ENCODE data around the gene ARHGEF1. TPM values are rescaled to one million over a fixed set of nuclear protein-coding genes. Genes with fewer than 3 reads are reported as not detected.
A peak's percentile ranks its signal among the peaks of the same experiment; 100 is the strongest.

The ARHGEF1 gene
- total RNA-seq, 1 donor from 2014 or later, result 10.9 TPM

GRCh38 chr19:41866284-41866683, 16.7 kb upstream of the ARHGEF1 start:
- Histone ChIP-seq H3K4me3 (no peak overlapping the region), H3K79me2 (ENCODE audit: low read depth) (peaks cover 74% of the 10 kb centered on the region), H3F3A (ENCODE audit: low read depth) (peaks cover 81% of the 10 kb centered on the region), H2AFZ (replicated peaks) (no peak overlapping the region), H4K20me1 (ENCODE audit: low read depth) (peaks cover 96% of the 10 kb centered on the region), H3K27ac (no peak overlapping the region), H3K4me1 (peaks cover 18% of the 10 kb centered on the region), H3K4me2 (no peak overlapping the region), H3K9me3 (ENCODE audit: low read depth) (no peaks in the 10 kb centered on the region), H3K9ac (no peak overlapping the region), H3K27me3 (no peaks in the 10 kb centered on the region), H3K36me3 (peaks cover 17% of the 10 kb centered on the region)
- peaks cover 4% of the 10 kb centered on the region for H3K27me3 Mint-ChIP-seq (ENCODE audit: insufficient read depth, low read depth)
- H3K4me3 Mint-ChIP-seq, result no peak overlapping the region
- H3K27ac Mint-ChIP-seq, result no peak overlapping the region
- DNase-seq (ENCODE audit: low spot score), result no peak
- H3K36me3 Mint-ChIP-seq, result peaks cover 39% of the 10 kb centered on the region
- H3K9me3 Mint-ChIP-seq, result no peaks in the 10 kb centered on the region
- H3K4me1 Mint-ChIP-seq, result peaks cover 18% of the 10 kb centered on the region
- TF ChIP-seq EZH2 (IDR thresholded peaks at IDR 0.05) (no peak), EZH2phosphoT487 (IDR thresholded peaks at IDR 0.05) (no peak)
- TF ChIP-seq, protein P1, sequence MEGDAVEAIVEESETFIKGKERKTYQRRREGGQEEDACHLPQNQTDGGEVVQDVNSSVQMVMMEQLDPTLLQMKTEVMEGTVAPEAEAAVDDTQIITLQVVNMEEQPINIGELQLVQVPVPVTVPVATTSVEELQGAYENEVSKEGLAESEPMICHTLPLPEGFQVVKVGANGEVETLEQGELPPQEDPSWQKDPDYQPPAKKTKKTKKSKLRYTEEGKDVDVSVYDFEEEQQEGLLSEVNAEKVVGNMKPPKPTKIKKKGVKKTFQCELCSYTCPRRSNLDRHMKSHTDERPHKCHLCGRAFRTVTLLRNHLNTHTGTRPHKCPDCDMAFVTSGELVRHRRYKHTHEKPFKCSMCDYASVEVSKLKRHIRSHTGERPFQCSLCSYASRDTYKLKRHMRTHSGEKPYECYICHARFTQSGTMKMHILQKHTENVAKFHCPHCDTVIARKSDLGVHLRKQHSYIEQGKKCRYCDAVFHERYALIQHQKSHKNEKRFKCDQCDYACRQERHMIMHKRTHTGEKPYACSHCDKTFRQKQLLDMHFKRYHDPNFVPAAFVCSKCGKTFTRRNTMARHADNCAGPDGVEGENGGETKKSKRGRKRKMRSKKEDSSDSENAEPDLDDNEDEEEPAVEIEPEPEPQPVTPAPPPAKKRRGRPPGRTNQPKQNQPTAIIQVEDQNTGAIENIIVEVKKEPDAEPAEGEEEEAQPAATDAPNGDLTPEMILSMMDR (IDR thresholded peaks at IDR 0.05), result no peak

DNA sequence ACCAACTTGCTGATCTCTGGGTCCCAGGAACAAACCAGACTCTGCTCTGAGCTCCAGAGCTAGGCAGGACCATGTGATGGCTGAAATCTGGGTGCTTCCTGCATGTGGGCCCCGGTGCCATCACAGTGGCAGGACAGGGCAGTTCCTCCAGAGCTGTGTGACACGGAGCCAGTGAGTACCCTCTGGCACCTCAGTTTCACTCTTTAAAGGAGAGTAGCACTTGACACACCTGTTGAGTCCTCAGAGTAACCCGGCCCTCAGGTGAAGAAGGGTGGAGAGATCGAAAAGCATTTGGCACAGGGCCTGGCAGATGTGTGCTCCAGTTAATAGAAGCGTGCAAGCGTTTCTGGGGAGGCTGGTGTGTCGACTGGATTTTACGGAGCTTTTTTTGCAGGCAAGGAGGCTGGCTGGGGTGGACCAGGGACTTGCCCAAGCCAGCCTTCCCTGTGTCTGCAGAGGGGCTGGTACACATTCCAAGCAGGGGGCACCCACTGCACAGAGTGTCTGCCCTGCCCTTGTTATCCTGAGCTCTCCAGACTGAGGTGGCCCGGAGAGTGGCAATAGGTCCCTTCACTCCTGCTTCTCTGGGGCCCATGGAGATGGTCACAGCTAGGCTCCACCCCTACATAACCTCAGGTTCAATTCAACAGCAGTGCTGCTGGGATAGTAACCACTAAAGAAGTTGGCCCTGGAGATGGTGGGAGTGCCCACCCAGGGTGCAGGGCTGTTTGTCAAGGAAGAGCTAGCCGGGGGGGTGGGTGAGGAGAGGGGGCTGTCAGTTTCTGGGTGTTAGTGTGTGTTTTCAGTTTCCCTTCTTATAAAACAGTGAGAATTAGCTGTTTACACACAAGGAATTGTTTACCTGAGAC, 14.6 kb upstream of the ARHGEF1 start:
- no peak overlapping the region for H2AFZ ChIP-seq (replicated peaks)
- no peak overlapping the region for H3K27ac Mint-ChIP-seq
- H3K4me1 Mint-ChIP-seq, result peaks cover 4% of the 10 kb centered on the region
- peaks cover 53% of the 10 kb centered on the region for H3K79me2 ChIP-seq (ENCODE audit: low read depth)
- DNase-seq (ENCODE audit: low spot score), result no peak
- H3K36me3 Mint-ChIP-seq, result peaks cover 25% of the 10 kb centered on the region
- H3K27me3 ChIP-seq, result no peaks in the 10 kb centered on the region
- TF ChIP-seq EZH2 (IDR thresholded peaks at IDR 0.05) (no peak), EZH2phosphoT487 (IDR thresholded peaks at IDR 0.05) (no peak)
- TF ChIP-seq, protein P1 (IDR thresholded peaks at IDR 0.05), result no peak
- H3F3A ChIP-seq (ENCODE audit: low read depth), result peaks cover 83% of the 10 kb centered on the region
- peaks cover 5% of the 10 kb centered on the region for H3K36me3 ChIP-seq
- no peaks in the 10 kb centered on the region for H3K4me1 ChIP-seq
- H3K4me3 Mint-ChIP-seq, result no peak overlapping the region
- H3K9me3 Mint-ChIP-seq, result no peaks in the 10 kb centered on the region
- no peak overlapping the region for H3K4me2 ChIP-seq
- H3K4me3 ChIP-seq, result no peak overlapping the region
- no peak overlapping the region for H3K9ac ChIP-seq
- peaks cover 96% of the 10 kb centered on the region for H4K20me1 ChIP-seq (ENCODE audit: low read depth)
- no peaks in the 10 kb centered on the region for H3K9me3 ChIP-seq (ENCODE audit: low read depth)
- H3K27ac ChIP-seq, result peak overlapping the region; percentile 67
- H3K27me3 Mint-ChIP-seq (ENCODE audit: insufficient read depth, low read depth), result peaks cover 4% of the 10 kb centered on the region

- Histone ChIP-seq H3K79me2 (ENCODE audit: low read depth) (peaks cover 48% of the 10 kb centered on the region), H3K4me3 (no peak overlapping the region), H3K27me3 (no peaks in the 10 kb centered on the region), H3K9ac (no peak overlapping the region), H3K4me1 (no peaks in the 10 kb centered on the region), H3K9me3 (ENCODE audit: low read depth) (no peaks in the 10 kb centered on the region), H2AFZ (replicated peaks) (no peak overlapping the region), H3K27ac (peak overlapping the region; percentile 67), H4K20me1 (ENCODE audit: low read depth) (peaks cover 93% of the 10 kb centered on the region), H3K36me3 (peaks cover 5% of the 10 kb centered on the region), H3K4me2 (no peak overlapping the region), H3F3A (ENCODE audit: low read depth) (peaks cover 82% of the 10 kb centered on the region)
- peaks cover 3% of the 10 kb centered on the region for H3K27me3 Mint-ChIP-seq (ENCODE audit: insufficient read depth, low read depth)
- H3K27ac Mint-ChIP-seq, result no peak overlapping the region
- no peak overlapping the region for H3K4me3 Mint-ChIP-seq
- no peak for TF ChIP-seq EZH2phosphoT487 (IDR thresholded peaks at IDR 0.05)
- no peak for TF ChIP-seq EZH2 (IDR thresholded peaks at IDR 0.05)
- TF ChIP-seq, protein P1 (IDR thresholded peaks at IDR 0.05), result no peak
- H3K36me3 Mint-ChIP-seq, result peaks cover 21% of the 10 kb centered on the region
- no peaks in the 10 kb centered on the region for H3K9me3 Mint-ChIP-seq
- H3K4me1 Mint-ChIP-seq, result peaks cover 3% of the 10 kb centered on the region
- no peak for DNase-seq (ENCODE audit: low spot score)
These were observed 14.0 kb upstream of the ARHGEF1 start for GRCh38 chr19:41868989-41869300.

Data from neural progenitor cell (in vitro differentiated cells).